Right forelimb (tissue), 1 donor: Measurements from ENCODE around the gene BEST2.

ENCODE experiments used
- DNase-seq: peaks from one replicate; pipeline ENCODE4 v3.0.0-alpha.2; 2018

The BEST2 gene

GRCh38 chr19:12802267-12803106 is 50.9 kb downstream of the BEST2 start:
- DNase-seq = no peak

- DNase-seq = no peak
Observed at GRCh38 chr19:12804051-12804450, 52.5 kb downstream of the BEST2 start.

GRCh38 chr19:12806242-12807081 is 54.9 kb downstream of the BEST2 start, which contains the start of gene RNASEH2A:
TSS of gene RNASEH2A (plus strand) at chr19:12806584. CDS start at chr19:12806674, 90 bp downstream.
- DNase-seq = peak; percentile 93
